ENCODE measurements around the gene HHIPL2. TPM values are rescaled to one million over a fixed set of nuclear protein-coding genes. Genes with fewer than 3 reads are reported as not detected.
A peak's percentile ranks its signal among the peaks of the same experiment; 100 is the strongest.

HHIPL2 gene
- total RNA-seq, result 0.72 and 0.88 TPM in 2 replicates

DNA sequence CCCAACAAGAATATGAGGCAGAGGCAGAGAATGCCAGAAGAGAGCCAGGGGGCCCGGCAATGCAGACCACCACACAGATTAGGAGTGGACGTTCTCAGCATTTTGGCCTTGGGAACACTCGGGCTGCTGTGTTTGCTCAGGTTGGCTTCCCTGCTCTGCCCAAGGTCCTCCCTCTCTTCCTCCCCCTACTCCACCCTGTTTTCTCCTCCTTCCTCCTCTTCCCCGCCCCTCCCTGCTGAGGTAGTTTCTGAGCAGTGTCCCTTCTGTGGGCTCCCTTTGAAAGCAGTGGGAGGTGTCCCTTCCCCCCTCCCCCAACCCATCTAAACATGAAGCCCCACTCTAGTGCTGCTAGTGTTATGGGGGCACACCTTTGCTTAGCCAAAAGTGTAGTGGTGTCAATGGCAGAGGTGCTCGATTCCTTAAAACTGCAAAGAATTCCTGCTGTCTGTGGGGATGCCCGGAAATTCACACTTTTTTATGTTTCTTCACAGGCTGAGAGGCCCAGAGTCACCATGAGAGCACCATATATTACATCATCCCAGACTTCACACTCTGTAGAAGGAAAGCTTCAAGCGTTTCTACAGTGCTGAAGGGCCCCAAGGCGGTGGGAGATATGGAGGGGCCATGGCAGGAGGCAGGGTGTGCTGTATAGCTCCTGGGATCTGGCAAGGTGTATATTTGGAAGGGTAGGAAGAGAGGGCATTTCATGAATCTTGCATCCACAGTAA, at the start of gene HHIPL2:
TSS of gene HHIPL2 (minus strand) at position 161 of the 728 bp plus-strand sequence. CDS start at position 101, 60 bp downstream.
- H3K4me3 ChIP-seq (ENCODE audit: insufficient read depth, low read length), result peak within 1 kb of the TSS; percentile 52
- no peaks in the 10 kb centered on the region for H3K79me2 ChIP-seq (ENCODE audit: insufficient read depth, low read length)
- H3K36me3 ChIP-seq (ENCODE audit: insufficient read depth, low read length), result no peaks in the 10 kb centered on the region
- H2AFZ ChIP-seq (ENCODE audit: low read length), result peak within 1 kb of the TSS; percentile 69
- no peak for DNase-seq (ENCODE audit: insufficient read length, low spot score, missing footprints)
- H4K20me1 ChIP-seq (ENCODE audit: insufficient read depth, low read length), result no peaks in the 10 kb centered on the region
- no peaks in the 10 kb centered on the region for H3K27me3 ChIP-seq (ENCODE audit: insufficient read depth, low read length)
- peak within 1 kb of the TSS; percentile 84 for H3K4me2 ChIP-seq (ENCODE audit: insufficient read depth, low read length)
- TF ChIP-seq, protein P1, sequence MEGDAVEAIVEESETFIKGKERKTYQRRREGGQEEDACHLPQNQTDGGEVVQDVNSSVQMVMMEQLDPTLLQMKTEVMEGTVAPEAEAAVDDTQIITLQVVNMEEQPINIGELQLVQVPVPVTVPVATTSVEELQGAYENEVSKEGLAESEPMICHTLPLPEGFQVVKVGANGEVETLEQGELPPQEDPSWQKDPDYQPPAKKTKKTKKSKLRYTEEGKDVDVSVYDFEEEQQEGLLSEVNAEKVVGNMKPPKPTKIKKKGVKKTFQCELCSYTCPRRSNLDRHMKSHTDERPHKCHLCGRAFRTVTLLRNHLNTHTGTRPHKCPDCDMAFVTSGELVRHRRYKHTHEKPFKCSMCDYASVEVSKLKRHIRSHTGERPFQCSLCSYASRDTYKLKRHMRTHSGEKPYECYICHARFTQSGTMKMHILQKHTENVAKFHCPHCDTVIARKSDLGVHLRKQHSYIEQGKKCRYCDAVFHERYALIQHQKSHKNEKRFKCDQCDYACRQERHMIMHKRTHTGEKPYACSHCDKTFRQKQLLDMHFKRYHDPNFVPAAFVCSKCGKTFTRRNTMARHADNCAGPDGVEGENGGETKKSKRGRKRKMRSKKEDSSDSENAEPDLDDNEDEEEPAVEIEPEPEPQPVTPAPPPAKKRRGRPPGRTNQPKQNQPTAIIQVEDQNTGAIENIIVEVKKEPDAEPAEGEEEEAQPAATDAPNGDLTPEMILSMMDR (IDR thresholded peaks at IDR 0.05; ENCODE audit: extremely low read depth, low read depth, low read length), result no peak
- H3K9me3 ChIP-seq (ENCODE audit: low read depth, low read length), result no peaks in the 10 kb centered on the region
- H3K4me1 ChIP-seq (ENCODE audit: insufficient read depth, low read length), result peaks cover 22% of the 10 kb centered on the region
- H3K27ac ChIP-seq (ENCODE audit: low read depth, low read length), result peak within 1 kb of the TSS; percentile 53

DNA sequence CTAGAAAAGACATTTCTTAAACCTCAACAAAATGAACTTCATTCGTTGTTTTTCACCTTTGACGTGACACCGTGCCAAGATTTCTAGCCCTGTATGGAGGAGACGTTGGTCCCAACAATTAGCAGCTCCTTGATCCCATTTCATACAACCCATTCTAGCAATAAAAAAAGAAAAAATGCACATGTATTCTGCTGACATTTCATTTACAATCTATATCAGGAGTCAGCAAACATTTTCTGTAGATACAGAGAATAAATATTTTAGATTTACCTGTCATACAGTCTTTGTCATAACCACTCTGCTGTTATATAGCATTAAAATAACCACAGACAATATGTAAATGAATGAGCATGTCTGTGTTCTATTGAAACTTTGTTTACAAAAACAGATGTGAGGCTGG, 48.8 kb upstream of the HHIPL2 start:
- no peaks in the 10 kb centered on the region for H3K36me3 ChIP-seq (ENCODE audit: insufficient read depth, low read length)
- H3K27ac ChIP-seq (ENCODE audit: low read depth, low read length), result no peak overlapping the region
- H3K27me3 ChIP-seq (ENCODE audit: insufficient read depth, low read length), result no peaks in the 10 kb centered on the region
- no peak overlapping the region for H2AFZ ChIP-seq (ENCODE audit: low read length)
- H3K4me1 ChIP-seq (ENCODE audit: insufficient read depth, low read length), result peaks cover 8% of the 10 kb centered on the region
- no peak for DNase-seq (ENCODE audit: insufficient read length, low spot score, missing footprints)
- no peaks in the 10 kb centered on the region for H3K9me3 ChIP-seq (ENCODE audit: low read depth, low read length)
- no peaks in the 10 kb centered on the region for H3K79me2 ChIP-seq (ENCODE audit: insufficient read depth, low read length)
- H4K20me1 ChIP-seq (ENCODE audit: insufficient read depth, low read length), result no peaks in the 10 kb centered on the region
- TF ChIP-seq, protein P1 (IDR thresholded peaks at IDR 0.05; ENCODE audit: extremely low read depth, low read depth, low read length), result no peak
- no peak overlapping the region for H3K4me2 ChIP-seq (ENCODE audit: insufficient read depth, low read length)
- H3K4me3 ChIP-seq (ENCODE audit: insufficient read depth, low read length), result no peak overlapping the region

DNA sequence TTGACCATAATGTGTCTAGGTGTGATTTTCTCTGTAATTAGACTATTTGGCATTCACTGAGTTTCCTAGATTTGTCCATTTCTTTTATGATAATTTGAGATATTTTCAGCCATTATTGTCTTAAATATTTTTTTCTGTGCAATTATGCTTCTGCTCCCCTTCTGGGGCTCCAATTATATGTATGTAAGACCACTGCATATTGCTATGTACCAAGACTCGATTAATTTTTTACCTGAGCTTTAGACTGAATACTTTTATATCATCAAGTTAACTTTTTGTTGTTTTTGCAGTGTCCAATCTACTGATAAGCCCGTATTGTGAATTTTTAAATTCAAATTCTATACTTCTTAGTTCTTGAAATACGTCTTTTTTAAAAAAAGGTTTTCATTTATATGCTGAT, 46.9 kb upstream of the HHIPL2 start:
- no peaks in the 10 kb centered on the region for H3K9me3 ChIP-seq (ENCODE audit: low read depth, low read length)
- H3K36me3 ChIP-seq (ENCODE audit: insufficient read depth, low read length), result no peaks in the 10 kb centered on the region

DNA sequence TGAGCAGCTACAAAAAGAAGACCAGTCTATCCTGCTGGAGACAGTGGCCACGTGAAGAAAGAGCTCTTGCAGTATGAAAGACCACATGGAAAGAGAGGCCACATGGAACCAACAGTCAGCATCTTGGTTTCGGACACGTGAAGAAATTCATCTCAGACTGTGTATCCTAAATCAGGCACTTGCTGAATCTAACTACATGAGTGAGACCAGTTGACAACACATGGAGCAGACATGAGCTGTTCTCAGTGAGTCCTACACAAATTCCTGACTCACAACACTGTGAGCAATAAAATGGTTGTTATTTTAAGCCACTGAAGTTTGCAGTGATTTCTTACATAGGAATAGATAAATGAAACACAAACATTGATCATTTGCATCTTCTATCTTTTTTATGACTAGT, 44.3 kb upstream of the HHIPL2 start:
- H3K4me2 ChIP-seq (ENCODE audit: insufficient read depth, low read length), result no peak overlapping the region
- peak overlapping the region; percentile 73 for H2AFZ ChIP-seq (ENCODE audit: low read length)
- peaks cover 3% of the 10 kb centered on the region for H3K36me3 ChIP-seq (ENCODE audit: insufficient read depth, low read length)
- peak; percentile 37 for DNase-seq (ENCODE audit: insufficient read length, low spot score, missing footprints)
- H4K20me1 ChIP-seq (ENCODE audit: insufficient read depth, low read length), result no peaks in the 10 kb centered on the region
- no peak overlapping the region for H3K27ac ChIP-seq (ENCODE audit: low read depth, low read length)
- H3K4me1 ChIP-seq (ENCODE audit: insufficient read depth, low read length), result peaks cover 26% of the 10 kb centered on the region
- no peaks in the 10 kb centered on the region for H3K9me3 ChIP-seq (ENCODE audit: low read depth, low read length)
- no peak overlapping the region for H3K4me3 ChIP-seq (ENCODE audit: insufficient read depth, low read length)
- H3K27me3 ChIP-seq (ENCODE audit: insufficient read depth, low read length), result no peaks in the 10 kb centered on the region
- TF ChIP-seq, protein P1 (IDR thresholded peaks at IDR 0.05; ENCODE audit: extremely low read depth, low read depth, low read length), result no peak
- H3K79me2 ChIP-seq (ENCODE audit: insufficient read depth, low read length), result peaks cover 23% of the 10 kb centered on the region

More for the DNA sequence above, 46.9 kb upstream of the HHIPL2 start:
- Histone ChIP-seq H3K4me1 (ENCODE audit: insufficient read depth, low read length) (peaks cover 15% of the 10 kb centered on the region), H3K79me2 (ENCODE audit: insufficient read depth, low read length) (no peaks in the 10 kb centered on the region), H3K27me3 (ENCODE audit: insufficient read depth, low read length) (no peaks in the 10 kb centered on the region), H3K27ac (ENCODE audit: low read depth, low read length) (no peak overlapping the region), H4K20me1 (ENCODE audit: insufficient read depth, low read length) (no peaks in the 10 kb centered on the region), H3K4me2 (ENCODE audit: insufficient read depth, low read length) (no peak overlapping the region), H2AFZ (ENCODE audit: low read length) (no peak overlapping the region), H3K4me3 (ENCODE audit: insufficient read depth, low read length) (no peak overlapping the region)
- DNase-seq (ENCODE audit: insufficient read length, low spot score, missing footprints), result no peak
- TF ChIP-seq, protein P1 (IDR thresholded peaks at IDR 0.05; ENCODE audit: extremely low read depth, low read depth, low read length), result no peak

All from osteoblast (primary cell).